Esophagus squamous epithelium (tissue), 4 donors: ENCODE measurements around the gene SEMA5A.

Experiments
- POLR2A ChIP-seq, 4 donors: fragments of 450-650 bp; IDR thresholded peaks; one replicate each; pipeline ENCODE4 v1.6.1; 2017; ENCODE audit warnings: antibody characterized with exemption in 4 of 4, mild to moderate bottlenecking in 4 of 4, moderate library complexity in 3 of 4
- TF ChIP-seq, protein P1 (sequence below), 6 experiments: fragments of 450-650 bp in 4 of 6; fragments of 200-600 bp in 2 of 6; sonication (generic) in 2 of 6; IDR thresholded peaks; one replicate each; pipeline ENCODE4 v1.5.1; 2016 to 2019; ENCODE audit warnings: antibody characterized with exemption in 6 of 6, mild to moderate bottlenecking in 4 of 6, moderate library complexity in 4 of 6

GRCh38 chr5:9437741-9438240 lies 108.1 kb downstream of the SEMA5A start:
- TF ChIP-seq, protein P1, sequence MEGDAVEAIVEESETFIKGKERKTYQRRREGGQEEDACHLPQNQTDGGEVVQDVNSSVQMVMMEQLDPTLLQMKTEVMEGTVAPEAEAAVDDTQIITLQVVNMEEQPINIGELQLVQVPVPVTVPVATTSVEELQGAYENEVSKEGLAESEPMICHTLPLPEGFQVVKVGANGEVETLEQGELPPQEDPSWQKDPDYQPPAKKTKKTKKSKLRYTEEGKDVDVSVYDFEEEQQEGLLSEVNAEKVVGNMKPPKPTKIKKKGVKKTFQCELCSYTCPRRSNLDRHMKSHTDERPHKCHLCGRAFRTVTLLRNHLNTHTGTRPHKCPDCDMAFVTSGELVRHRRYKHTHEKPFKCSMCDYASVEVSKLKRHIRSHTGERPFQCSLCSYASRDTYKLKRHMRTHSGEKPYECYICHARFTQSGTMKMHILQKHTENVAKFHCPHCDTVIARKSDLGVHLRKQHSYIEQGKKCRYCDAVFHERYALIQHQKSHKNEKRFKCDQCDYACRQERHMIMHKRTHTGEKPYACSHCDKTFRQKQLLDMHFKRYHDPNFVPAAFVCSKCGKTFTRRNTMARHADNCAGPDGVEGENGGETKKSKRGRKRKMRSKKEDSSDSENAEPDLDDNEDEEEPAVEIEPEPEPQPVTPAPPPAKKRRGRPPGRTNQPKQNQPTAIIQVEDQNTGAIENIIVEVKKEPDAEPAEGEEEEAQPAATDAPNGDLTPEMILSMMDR (IDR thresholded peaks at IDR 0.05), result no peak
- no peak for TF ChIP-seq POLR2A (IDR thresholded peaks at IDR 0.05)
